Trophoblast cell (in vitro differentiated cells and primary cell): ENCODE data around the gene KLRC4.
"Not testable (repeated sequence)": the region's sequence is repeated elsewhere in the genome, so short reads cannot be mapped to it uniquely, and the experiment has no call there.

Experiments
- DNase-seq, 2 donors: peaks; one replicate each; pipeline ENCODE4 v3.0.0-alpha.2; 2016
- H2AFZ ChIP-seq: 2 replicates; pipeline ENCODE4 v1.6.1; 2013; ENCODE audit warnings: low read length, moderate library complexity, mild to moderate bottlenecking; ENCODE audit not compliant: insufficient read depth, poor library complexity
- H2AK5ac ChIP-seq: 2 replicates; pipeline ENCODE4 v1.6.1; 2013; ENCODE audit warnings: mild to moderate bottlenecking, low read length
- H2BK120ac ChIP-seq: 2 replicates; pipeline ENCODE4 v1.6.1; 2013; ENCODE audit warnings: low read length, mild to moderate bottlenecking, moderate library complexity; ENCODE audit not compliant: insufficient read depth, poor library complexity
- H2BK12ac ChIP-seq: 2 replicates; pipeline ENCODE4 v1.6.1; 2013; ENCODE audit warnings: mild to moderate bottlenecking, low read length, moderate library complexity
- H2BK5ac ChIP-seq: 2 replicates; pipeline ENCODE4 v1.6.1; 2013; ENCODE audit warnings: low read length, low read depth, moderate library complexity, mild to moderate bottlenecking; ENCODE audit not compliant: poor library complexity
- H3K14ac ChIP-seq: 2 replicates; pipeline ENCODE4 v1.6.1; 2013; ENCODE audit warnings: mild to moderate bottlenecking, low read length
- H3K18ac ChIP-seq: 2 replicates; pipeline ENCODE4 v1.6.1; 2013; ENCODE audit warnings: mild to moderate bottlenecking, low read length
- H3K23ac ChIP-seq: 2 replicates; pipeline ENCODE4 v1.6.1; 2013; ENCODE audit warnings: low read length
- H3K27ac ChIP-seq: 2 replicates; pipeline ENCODE4 v1.5.1; 2013; ENCODE audit warnings: low read depth, mild to moderate bottlenecking, inconsistent platforms, low read length, moderate library complexity
- H3K27me3 ChIP-seq: 2 replicates; pipeline ENCODE4 v1.6.1; 2013; ENCODE audit warnings: inconsistent platforms, mild to moderate bottlenecking, low read length, moderate library complexity; ENCODE audit not compliant: insufficient read depth
- H3K36me3 ChIP-seq, 2 experiments: 1 replicate in 1 of 2; 2 replicates in 1 of 2; pipeline ENCODE4 v1.6.1; 2013; ENCODE audit warnings: low read length in 2 of 2, mild to moderate bottlenecking in 2 of 2, moderate library complexity in 1 of 2; ENCODE audit not compliant: insufficient read depth in 2 of 2, control insufficient read depth in 1 of 2
- H3K4ac ChIP-seq: 2 replicates; pipeline ENCODE4 v1.6.1; 2013; ENCODE audit warnings: low read depth, mild to moderate bottlenecking, low read length, moderate library complexity
- H3K4me1 ChIP-seq, 2 experiments: 1 replicate in 1 of 2; 2 replicates in 1 of 2; pipeline ENCODE4 v1.6.1; 2013; ENCODE audit warnings: low read length in 2 of 2, mild to moderate bottlenecking in 2 of 2, moderate library complexity in 1 of 2; ENCODE audit not compliant: insufficient read depth in 2 of 2, control insufficient read depth in 1 of 2
- H3K4me2 ChIP-seq: 2 replicates; pipeline ENCODE4 v1.6.1; 2013; ENCODE audit warnings: inconsistent platforms, mild to moderate bottlenecking, low read length, moderate library complexity
- H3K4me3 ChIP-seq: 2 replicates; pipeline ENCODE4 v1.5.1; 2013; ENCODE audit warnings: mild to moderate bottlenecking, low read depth, low read length, inconsistent platforms
- H3K79me1 ChIP-seq: one replicate; pipeline ENCODE4 v1.6.1; 2013; ENCODE audit warnings: low read length
- H3K79me2 ChIP-seq: 2 replicates; pipeline ENCODE4 v1.6.1; 2013; ENCODE audit warnings: low read length, mild to moderate bottlenecking; ENCODE audit not compliant: control insufficient read depth, insufficient read depth, poor library complexity
- H3K9ac ChIP-seq: 2 replicates; pipeline ENCODE4 v1.6.1; 2013; ENCODE audit warnings: mild to moderate bottlenecking, low read length
- H3K9me3 ChIP-seq: 2 replicates; pipeline ENCODE4 v1.6.1; 2013; ENCODE audit warnings: low read depth, mild to moderate bottlenecking, control low read depth, inconsistent platforms, low read length; ENCODE audit not compliant: insufficient read depth
- H4K12ac ChIP-seq: 2 replicates; pipeline ENCODE4 v1.6.1; 2013; ENCODE audit warnings: low read depth, mild to moderate bottlenecking, low read length, moderate library complexity
- H4K8ac ChIP-seq: 2 replicates; pipeline ENCODE4 v1.6.1; 2013; ENCODE audit warnings: low read depth, mild to moderate bottlenecking, low read length, moderate library complexity
- H4K91ac ChIP-seq: one replicate; pipeline ENCODE4 v1.6.1; 2013; ENCODE audit warnings: low read depth, mild to moderate bottlenecking, low read length, moderate library complexity
- WGBS: extraction: QIAGEN DNeasy Blood & Tissue Kit; methylation state at CpG from one replicate; pipeline ENCODE4 v1.1.7; 2013; ENCODE audit warnings: missing lambda C conversion rate; ENCODE audit not compliant: insufficient read length, insufficient coverage; ENCODE audit errors: extremely low coverage; 5-methylcytosine and 5-hydroxymethylcytosine counted together

The KLRC4 gene

DNA sequence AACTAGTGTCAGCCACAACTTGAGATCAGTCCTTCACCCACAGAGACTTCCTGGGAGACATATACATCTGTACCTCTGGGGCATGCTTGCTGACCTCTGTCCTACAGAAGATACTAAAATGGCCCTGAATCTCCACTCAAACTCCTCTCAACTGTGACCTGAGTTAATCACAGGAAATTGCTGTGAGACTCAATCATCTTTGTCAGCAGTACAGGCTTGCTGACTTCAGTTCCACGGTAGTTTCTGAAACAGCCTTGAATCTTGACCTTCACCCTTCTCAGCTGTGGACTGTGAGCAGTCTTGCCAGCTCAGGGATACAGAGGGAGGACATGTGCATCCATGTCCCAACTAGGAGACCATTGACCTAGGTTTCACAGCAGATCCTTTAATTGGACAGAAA lies 45.0 kb upstream of the KLRC4 start:
- no peaks in the 10 kb centered on the region for H3K27me3 ChIP-seq
- H4K91ac ChIP-seq = no peak overlapping the region
- H2BK12ac ChIP-seq = no peak overlapping the region
- no peak overlapping the region for H3K23ac ChIP-seq
- H2AFZ ChIP-seq = no peak overlapping the region
- WGBS = no CpG with 5 or more reads among the region's 1 CpG
- no peaks in the 10 kb centered on the region for H3K79me1 ChIP-seq
- H3K79me2 ChIP-seq = no peaks in the 10 kb centered on the region
- no peak for DNase-seq
- H3K27ac ChIP-seq = no peak overlapping the region
- no peak overlapping the region for H2BK5ac ChIP-seq
- no peak overlapping the region for H3K4ac ChIP-seq
- H2BK120ac ChIP-seq = no peak overlapping the region
- no peak overlapping the region for H3K14ac ChIP-seq
- H3K4me1 ChIP-seq = peaks cover 0 to 7% of the 10 kb centered on the region in 2 experiments
- no peak overlapping the region for H3K4me3 ChIP-seq
- no peak overlapping the region for H4K8ac ChIP-seq
- no peak overlapping the region for H3K9ac ChIP-seq
- H4K12ac ChIP-seq = no peak overlapping the region
- H3K4me2 ChIP-seq = no peak overlapping the region
- no peak overlapping the region for H3K18ac ChIP-seq
- H2AK5ac ChIP-seq = no peak overlapping the region
- H3K36me3 ChIP-seq = no peaks in the 10 kb centered on the region
- no peaks in the 10 kb centered on the region for H3K9me3 ChIP-seq

DNA sequence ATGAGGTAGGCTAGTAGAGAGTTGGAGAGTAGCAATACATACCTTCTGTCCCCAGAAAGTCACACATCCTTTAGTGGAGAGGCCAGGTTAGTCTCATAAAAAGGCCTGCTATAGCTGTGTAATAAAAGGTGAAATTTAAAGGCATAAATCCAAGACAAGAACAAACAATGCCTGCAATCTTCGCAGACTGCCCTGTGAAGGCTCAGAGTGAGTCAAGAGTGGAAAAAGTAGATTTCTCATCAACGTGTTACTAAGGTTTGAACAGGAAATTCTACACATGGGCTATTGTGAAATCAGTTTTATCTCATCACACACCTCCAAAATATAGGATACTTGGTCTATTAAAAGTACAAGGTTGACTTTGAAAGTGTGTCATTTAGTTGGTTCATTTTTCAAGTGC lies 43.6 kb upstream of the KLRC4 start, which contains the start of gene KLRC1:
Gene KLRC1 (minus strand): TSS at position 222 of the 400 bp plus-strand sequence. CDS start 2,221 bp downstream, outside the sequence.
- Histone ChIP-seq H3K36me3 (no peaks in the 10 kb centered on the region), H3K79me1 (no peaks in the 10 kb centered on the region), H3K27ac (no peak within 1 kb of the TSS), H3K18ac (no peak within 1 kb of the TSS), H4K12ac (no peak within 1 kb of the TSS), H3K23ac (no peak within 1 kb of the TSS), H3K9ac (no peak within 1 kb of the TSS), H2AFZ (no peak within 1 kb of the TSS), H3K9me3 (no peaks in the 10 kb centered on the region), H3K4me1 (peaks cover 0 to 7% of the 10 kb centered on the region in 2 experiments), H3K4me3 (no peak within 1 kb of the TSS), H4K8ac (no peak within 1 kb of the TSS), H3K4me2 (no peak within 1 kb of the TSS), H3K4ac (no peak within 1 kb of the TSS), H4K91ac (no peak within 1 kb of the TSS), H3K79me2 (no peaks in the 10 kb centered on the region), H3K14ac (no peak within 1 kb of the TSS), H2BK5ac (no peak within 1 kb of the TSS), H3K27me3 (no peaks in the 10 kb centered on the region), H2BK12ac (no peak within 1 kb of the TSS), H2BK120ac (no peak within 1 kb of the TSS), H2AK5ac (no peak within 1 kb of the TSS)
- no CpG with 5 or more reads among the region's 2 CpGs for WGBS
- no peak for DNase-seq

DNA sequence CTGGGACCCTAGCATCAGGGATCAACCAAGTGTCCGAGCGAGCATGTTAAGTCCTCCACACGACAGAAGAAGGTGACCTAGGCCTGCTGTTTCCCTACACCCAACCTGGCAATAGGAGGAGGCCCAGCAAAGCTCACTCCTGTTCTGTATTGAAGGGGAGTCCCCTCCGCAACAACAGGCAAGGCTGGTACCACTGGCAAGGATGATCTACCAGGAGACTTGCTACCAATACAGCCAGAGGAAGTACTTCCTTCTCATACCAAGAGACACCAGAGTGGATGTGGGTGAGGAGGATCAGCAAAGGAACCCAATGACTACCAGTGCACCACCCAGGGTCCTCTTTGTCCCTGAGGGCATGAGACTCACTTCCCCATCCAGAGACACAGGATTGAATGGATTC lies 38.7 kb upstream of the KLRC4 start:
- Histone ChIP-seq H3K4ac (no peak overlapping the region), H4K8ac (no peak overlapping the region), H3K4me3 (no peak overlapping the region), H2BK5ac (no peak overlapping the region), H3K23ac (no peak overlapping the region), H4K91ac (no peak overlapping the region), H3K27ac (no peak overlapping the region), H3K4me1 (no peaks in the 10 kb centered on the region), H3K27me3 (no peaks in the 10 kb centered on the region), H3K36me3 (no peaks in the 10 kb centered on the region), H3K79me1 (no peaks in the 10 kb centered on the region), H2BK120ac (no peak overlapping the region), H2BK12ac (no peak overlapping the region), H2AFZ (no peak overlapping the region), H2AK5ac (no peak overlapping the region), H3K4me2 (no peak overlapping the region), H3K14ac (no peak overlapping the region), H3K9me3 (no peaks in the 10 kb centered on the region), H3K9ac (no peak overlapping the region), H4K12ac (no peak overlapping the region), H3K79me2 (no peaks in the 10 kb centered on the region), H3K18ac (no peak overlapping the region)
- no peak for DNase-seq
- WGBS = no CpG with 5 or more reads among the region's 4 CpGs

DNA sequence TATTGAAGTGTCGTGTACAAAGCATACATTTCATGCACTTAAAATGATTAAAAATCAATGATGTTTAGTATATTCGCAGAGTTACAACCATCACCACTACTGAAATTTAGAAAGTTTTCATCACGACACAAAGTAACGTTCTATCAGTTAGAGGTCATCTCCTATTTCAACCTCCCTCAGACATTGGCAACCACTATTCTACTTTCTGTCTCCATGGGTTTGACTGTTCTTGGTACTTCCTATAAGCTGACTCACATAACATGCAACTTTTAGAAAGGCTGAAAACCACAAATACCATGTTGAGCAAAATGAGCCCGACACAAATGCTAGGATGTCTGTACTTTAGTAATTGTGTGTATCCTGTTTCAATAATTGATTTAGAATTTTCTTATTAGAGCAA lies 36.5 kb upstream of the KLRC4 start:
- not testable (repeated sequence) for H3K79me2 ChIP-seq, H3K9me3 ChIP-seq, H3K4me1 ChIP-seq, DNase-seq, H3K27me3 ChIP-seq, H3K79me1 ChIP-seq, H4K8ac ChIP-seq, H2BK12ac ChIP-seq, H3K4me2 ChIP-seq, H3K4me3 ChIP-seq, H3K23ac ChIP-seq, H4K91ac ChIP-seq, H3K18ac ChIP-seq, H2AFZ ChIP-seq, H3K36me3 ChIP-seq, H3K27ac ChIP-seq, H2AK5ac ChIP-seq, H3K4ac ChIP-seq, H3K9ac ChIP-seq, H2BK120ac ChIP-seq, H3K14ac ChIP-seq, H4K12ac ChIP-seq, H2BK5ac ChIP-seq
- WGBS = no CpG with 5 or more reads among the region's 5 CpGs
